ENCODE data around the gene ZNF888. TPM values are rescaled to one million over a fixed set of nuclear protein-coding genes. Genes with fewer than 3 reads are reported as not detected.
A peak's percentile ranks its signal among the peaks of the same experiment; 100 is the strongest.

Gene ZNF888
- total and polyA plus RNA-seq, 9 of the 15 experiments (the other 6 are each of a cell fraction or from before 2014, with no cell fraction given) = 1.6 to 13.3 (median 9.9) TPM

- FAIRE-seq (no peak), ATAC-seq (peak; percentile 56), DNase-seq (ENCODE audit: extremely low read depth in 1 of 4, low spot score in 3 of 4) (peak in 1 of 4 experiments; percentile 9)
- H3K9ac ChIP-seq (ENCODE audit: insufficient read depth in 1 of 2, low read depth in 2 of 2, low read length in 2 of 2) = peak overlapping the region; percentile 71 to 94
- peaks cover 26% of the 10 kb centered on the region for H3K9me3 ChIP-seq (replicated peaks; ENCODE audit: control insufficient read depth, insufficient read depth, low read depth, low read length)
- intact Hi-C loops (cut with micrococcal nuclease) (loop anchor here (2.0 kb wide), 1 partner anchor 37 kb away; no protein-coding TSS in a partner anchor), in situ Hi-C loops (cut with MboI) (no loop called here)
- H3K4me1 ChIP-seq (replicated peaks in 1 of 2; ENCODE audit: control insufficient read depth in 2 of 2, insufficient read depth in 2 of 2, low read length in 2 of 2) = peaks cover 7 to 13% of the 10 kb centered on the region in 2 experiments
- H4K20me1 ChIP-seq (replicated peaks; ENCODE audit: control insufficient read depth, insufficient read depth, low read length) = no peaks in the 10 kb centered on the region
- peaks cover 51% of the 10 kb centered on the region for H3K79me2 ChIP-seq (ENCODE audit: control insufficient read depth, insufficient read depth, low read length)
- peak overlapping the region; percentile 82 for H2AFZ ChIP-seq (ENCODE audit: low read depth, low read length)
- peak overlapping the region; percentile 77 for H3K4me2 ChIP-seq (ENCODE audit: insufficient read depth, low read length)
- peaks cover 32% of the 10 kb centered on the region for H3K36me3 ChIP-seq (ENCODE audit: control insufficient read depth, insufficient read depth, low read length)
- CTCF ChIA-PET (ENCODE audit: low intra/inter-chr PET ratio) = no interaction called here
- no peaks in the 10 kb centered on the region for H3K27me3 ChIP-seq (ENCODE audit: control insufficient read depth in 2 of 2, insufficient read depth in 2 of 2, low read length in 2 of 2)
- WGBS (ENCODE audit: insufficient coverage, low coverage, missing lambda C conversion rate) = 0% methylated on average over 5 of the region's 5 CpGs
- peak overlapping the region; percentile 63 for H3K4me3 ChIP-seq
- peak overlapping the region; percentile 59 for H3K27ac ChIP-seq (ENCODE audit: extremely low read depth, low read depth, low read length)
- POLR2A ChIA-PET = interaction anchor here (1.1 kb wide), 1 partner anchor 11 kb away, joined by 4 read pairs; no protein-coding TSS in a partner anchor
- H3K9me1 ChIP-seq (ENCODE audit: control insufficient read depth, insufficient read depth, low read length) = no peaks in the 10 kb centered on the region
- no TSS peak for BruUV-seq (replicated peaks)
- TF ChIP-seq NCOR1 (IDR thresholded peaks at IDR 0.05) (no peak), ZNF407 (IDR thresholded peaks at IDR 0.05; ENCODE audit: low read depth) (0 out of 2 replicates have a peak, but pooled peaks have one; percentile 36), ETS2 (tag; IDR thresholded peaks at IDR 0.05; ENCODE audit: borderline replicate concordance, poor library complexity, severe bottlenecking) (no peak), FOXK2 (conservative IDR thresholded peaks at IDR 0.05 in 1 of 2, IDR thresholded peaks at IDR 0.05 in 1 of 2; ENCODE audit: low read depth in 2 of 2) (no peak), RB1 (IDR thresholded peaks at IDR 0.05; ENCODE audit: low read depth) (peak; percentile 28; the same call in 1 of the 2 replicates)
- TF ChIP-seq, protein P1, sequence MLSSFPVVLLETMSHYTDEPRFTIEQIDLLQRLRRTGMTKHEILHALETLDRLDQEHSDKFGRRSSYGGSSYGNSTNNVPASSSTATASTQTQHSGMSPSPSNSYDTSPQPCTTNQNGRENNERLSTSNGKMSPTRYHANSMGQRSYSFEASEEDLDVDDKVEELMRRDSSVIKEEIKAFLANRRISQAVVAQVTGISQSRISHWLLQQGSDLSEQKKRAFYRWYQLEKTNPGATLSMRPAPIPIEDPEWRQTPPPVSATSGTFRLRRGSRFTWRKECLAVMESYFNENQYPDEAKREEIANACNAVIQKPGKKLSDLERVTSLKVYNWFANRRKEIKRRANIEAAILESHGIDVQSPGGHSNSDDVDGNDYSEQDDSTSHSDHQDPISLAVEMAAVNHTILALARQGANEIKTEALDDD (IDR thresholded peaks at IDR 0.05) = peak; percentile 93
- TF ChIP-seq, protein P2, sequence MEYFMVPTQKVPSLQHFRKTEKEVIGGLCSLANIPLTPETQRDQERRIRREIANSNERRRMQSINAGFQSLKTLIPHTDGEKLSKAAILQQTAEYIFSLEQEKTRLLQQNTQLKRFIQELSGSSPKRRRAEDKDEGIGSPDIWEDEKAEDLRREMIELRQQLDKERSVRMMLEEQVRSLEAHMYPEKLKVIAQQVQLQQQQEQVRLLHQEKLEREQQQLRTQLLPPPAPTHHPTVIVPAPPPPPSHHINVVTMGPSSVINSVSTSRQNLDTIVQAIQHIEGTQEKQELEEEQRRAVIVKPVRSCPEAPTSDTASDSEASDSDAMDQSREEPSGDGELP (CRISPR knock-in tag; IDR thresholded peaks at IDR 0.05; ENCODE audit: borderline replicate concordance) = no peak
Measured at GRCh38 chr19:52961981-52962380, 38.8 kb upstream of the ZNF888 start.
